NCI-H345 treated with DMSO at 0.1 percent for 48 hours (cell line): Measurements from ENCODE around the gene TMEM38B.
A peak's percentile ranks its signal among the peaks of the same experiment; 100 is the strongest.

Experiments used
- DNase-seq: peaks from one replicate; lab custom pipeline; 2025; ENCODE audit not compliant: unreplicated experiment; lab: John Stamatoyannopoulos, UW

Gene TMEM38B

GRCh38 chr9:105694190-105694847 lies at the start of gene TMEM38B:
TMEM38B (plus strand) TSS chr9:105694541; CDS start chr9:105694661, 120 bp downstream.
- DNase-seq, result peak; percentile 78

- DNase-seq, result peak; percentile 86
Measured at GRCh38 chr9:105646879-105647594, 47.3 kb upstream of the TMEM38B start.

GRCh38 chr9:105647595-105648349 lies 46.6 kb upstream of the TMEM38B start:
- DNase-seq, result peak; percentile 72

GRCh38 chr9:105651806-105652205 lies 42.5 kb upstream of the TMEM38B start:
- DNase-seq, result peak; percentile 56

GRCh38 chr9:105656131-105656921 lies 38.0 kb upstream of the TMEM38B start:
- peak; percentile 36 for DNase-seq

- DNase-seq, result peak; percentile 74
Measured at GRCh38 chr9:105658351-105658750, 36.0 kb upstream of the TMEM38B start.

- DNase-seq, result no peak
Measured at GRCh38 chr9:105661011-105661410, 33.3 kb upstream of the TMEM38B start.

- no peak for DNase-seq
Measured at GRCh38 chr9:105662184-105663104, 31.9 kb upstream of the TMEM38B start, which contains the start of gene TAL2. TAL2 (plus strand) TSS chr9:105662457; CDS start chr9:105662497, 40 bp downstream.

GRCh38 chr9:105663914-105664313 lies 30.4 kb upstream of the TMEM38B start:
- no peak for DNase-seq

GRCh38 chr9:105667867-105668266 lies 26.5 kb upstream of the TMEM38B start:
- DNase-seq, result no peak

GRCh38 chr9:105670315-105670714 lies 24.0 kb upstream of the TMEM38B start:
- DNase-seq, result no peak

GRCh38 chr9:105670775-105671174 lies 23.6 kb upstream of the TMEM38B start:
- DNase-seq, result no peak

- no peak for DNase-seq
Measured at GRCh38 chr9:105672711-105673234, 21.6 kb upstream of the TMEM38B start.

- no peak for DNase-seq
Measured at GRCh38 chr9:105673850-105674387, 20.4 kb upstream of the TMEM38B start.

- DNase-seq, result no peak
Measured at GRCh38 chr9:105676351-105676923, 17.9 kb upstream of the TMEM38B start.

GRCh38 chr9:105678163-105678562 lies 16.2 kb upstream of the TMEM38B start:
- peak; percentile 46 for DNase-seq

GRCh38 chr9:105678781-105679180 lies 15.6 kb upstream of the TMEM38B start:
- DNase-seq, result no peak

GRCh38 chr9:105679257-105680022 lies 14.9 kb upstream of the TMEM38B start:
- no peak for DNase-seq
